GF-D8 (cell line): ENCODE data around the gene SMPD4.
"Not testable (repeated sequence)": the region's sequence is repeated elsewhere in the genome, so short reads cannot be mapped to it uniquely, and the experiment has no call there.

Experiments used
- DNase-seq: peaks from one replicate; lab custom pipeline; 2025; lab: John Stamatoyannopoulos, UW

SMPD4 gene, protein sequence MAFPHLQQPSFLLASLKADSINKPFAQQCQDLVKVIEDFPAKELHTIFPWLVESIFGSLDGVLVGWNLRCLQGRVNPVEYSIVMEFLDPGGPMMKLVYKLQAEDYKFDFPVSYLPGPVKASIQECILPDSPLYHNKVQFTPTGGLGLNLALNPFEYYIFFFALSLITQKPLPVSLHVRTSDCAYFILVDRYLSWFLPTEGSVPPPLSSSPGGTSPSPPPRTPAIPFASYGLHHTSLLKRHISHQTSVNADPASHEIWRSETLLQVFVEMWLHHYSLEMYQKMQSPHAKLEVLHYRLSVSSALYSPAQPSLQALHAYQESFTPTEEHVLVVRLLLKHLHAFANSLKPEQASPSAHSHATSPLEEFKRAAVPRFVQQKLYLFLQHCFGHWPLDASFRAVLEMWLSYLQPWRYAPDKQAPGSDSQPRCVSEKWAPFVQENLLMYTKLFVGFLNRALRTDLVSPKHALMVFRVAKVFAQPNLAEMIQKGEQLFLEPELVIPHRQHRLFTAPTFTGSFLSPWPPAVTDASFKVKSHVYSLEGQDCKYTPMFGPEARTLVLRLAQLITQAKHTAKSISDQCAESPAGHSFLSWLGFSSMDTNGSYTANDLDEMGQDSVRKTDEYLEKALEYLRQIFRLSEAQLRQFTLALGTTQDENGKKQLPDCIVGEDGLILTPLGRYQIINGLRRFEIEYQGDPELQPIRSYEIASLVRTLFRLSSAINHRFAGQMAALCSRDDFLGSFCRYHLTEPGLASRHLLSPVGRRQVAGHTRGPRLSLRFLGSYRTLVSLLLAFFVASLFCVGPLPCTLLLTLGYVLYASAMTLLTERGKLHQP

DNA sequence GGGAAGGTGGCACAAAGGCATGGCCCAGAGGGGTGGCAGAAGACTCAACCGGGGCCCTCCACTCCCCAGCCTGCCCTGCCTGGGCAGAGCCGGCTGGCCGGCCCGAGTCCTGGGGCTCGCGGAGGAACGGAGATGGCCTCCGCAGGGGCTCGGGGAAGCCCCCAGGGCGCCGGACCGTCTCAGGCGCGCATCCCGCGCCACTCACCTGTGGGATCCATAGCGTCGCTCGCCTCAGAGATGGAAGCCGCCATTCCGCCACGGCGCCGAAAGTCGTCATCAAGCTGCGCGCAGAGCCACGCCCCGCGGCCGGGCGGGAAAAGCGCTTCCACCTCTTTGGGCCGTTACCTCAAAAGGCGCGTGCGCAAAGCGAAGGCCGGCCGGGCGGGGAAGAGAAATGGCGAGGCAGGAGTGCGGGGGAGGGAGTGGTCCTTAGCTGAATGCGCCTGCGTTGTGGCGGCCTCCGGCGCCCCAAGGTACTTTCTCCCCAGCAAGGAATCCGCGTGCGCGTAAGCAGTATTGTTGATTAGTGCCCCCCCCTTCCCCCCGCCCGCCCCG is at the start of gene SMPD4:
Gene SMPD4 (minus strand): TSS at position 278 of the 555 bp plus-strand sequence. CDS start 5,010 bp downstream, outside the sequence.
- peak; percentile 78 for DNase-seq

GRCh38 chr2:130230907-130231306 is 49.5 kb upstream of the SMPD4 start:
- not testable (repeated sequence) for DNase-seq

GRCh38 chr2:130230376-130230775 is 49.0 kb upstream of the SMPD4 start:
- not testable (repeated sequence) for DNase-seq

DNA sequence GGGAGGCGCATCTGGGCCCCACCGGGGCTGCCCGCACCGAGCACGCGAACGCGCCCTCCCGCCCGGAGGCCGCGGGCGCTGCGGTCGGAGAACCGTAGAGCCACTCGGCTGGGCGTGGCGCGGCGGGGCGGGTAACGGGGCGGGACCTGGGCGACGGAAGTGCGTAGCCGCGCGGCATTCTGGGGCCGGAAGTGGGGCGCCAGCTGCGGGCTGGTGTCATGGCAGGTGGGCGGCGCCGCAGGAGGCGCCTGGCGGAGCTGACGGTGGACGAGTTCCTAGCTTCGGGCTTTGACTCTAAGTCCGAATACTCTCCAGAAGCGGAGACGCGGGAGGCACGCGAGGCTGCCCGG is 47.7 kb upstream of the SMPD4 start:
- not testable (repeated sequence) for DNase-seq

DNA sequence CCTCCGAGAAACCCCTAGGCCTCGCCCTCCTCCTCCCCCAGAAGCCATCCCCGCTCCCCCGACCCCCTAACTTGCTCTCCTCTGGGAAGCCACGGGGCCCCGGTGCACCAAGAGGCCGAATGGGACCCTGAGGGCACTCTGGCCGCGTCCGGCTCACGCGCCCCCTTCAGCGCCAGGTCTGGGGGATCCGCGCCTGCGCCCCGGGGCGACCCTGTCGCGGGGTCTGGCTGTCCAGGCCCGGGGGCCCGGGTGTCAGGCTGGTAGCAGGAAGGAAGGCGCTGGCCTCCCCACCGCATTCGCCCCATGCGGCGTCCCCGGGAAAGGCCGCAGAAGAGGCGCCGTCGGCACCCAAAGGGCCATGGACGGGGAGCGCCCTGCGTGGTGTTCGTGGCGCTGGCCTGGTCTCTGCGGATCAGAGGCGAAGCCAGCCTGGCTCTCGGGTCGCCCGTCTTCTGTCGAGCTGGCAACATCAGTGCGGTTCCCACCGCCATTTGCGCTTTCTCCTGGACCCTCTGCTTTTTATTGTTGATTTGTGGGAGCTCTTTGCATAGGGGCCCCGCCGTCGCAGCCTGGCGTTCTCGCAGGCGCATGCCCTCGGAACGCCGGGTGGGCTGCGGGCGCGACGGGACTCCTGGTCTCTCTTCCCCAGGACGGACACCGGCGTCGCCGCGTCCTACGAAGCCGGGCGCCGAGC is 47.2 kb upstream of the SMPD4 start:
- DNase-seq, result not testable (repeated sequence)

GRCh38 chr2:130228005-130228404 is 46.6 kb upstream of the SMPD4 start:
- not testable (repeated sequence) for DNase-seq

DNA sequence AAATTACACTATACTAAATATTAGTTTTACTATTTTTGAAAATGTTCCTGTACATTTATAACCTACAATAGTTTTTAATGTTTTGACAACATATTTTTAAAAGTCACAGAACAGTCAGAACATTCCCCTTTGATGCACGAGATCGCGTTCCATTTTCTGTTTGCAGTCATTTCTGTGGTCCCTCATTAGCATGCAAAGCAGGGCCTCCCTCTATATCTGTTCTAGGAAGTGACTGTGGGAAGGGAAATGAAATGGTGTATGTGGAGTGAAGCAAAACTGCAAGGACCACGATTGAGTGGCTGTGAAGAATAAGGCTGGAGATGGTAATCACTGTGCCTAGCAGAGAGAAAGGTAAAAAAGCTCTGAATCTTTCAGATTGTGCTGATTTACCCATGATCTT is 41.1 kb upstream of the SMPD4 start:
- DNase-seq, result not testable (repeated sequence)

GRCh38 chr2:130220505-130220904 is 39.1 kb upstream of the SMPD4 start:
- not testable (repeated sequence) for DNase-seq

DNA sequence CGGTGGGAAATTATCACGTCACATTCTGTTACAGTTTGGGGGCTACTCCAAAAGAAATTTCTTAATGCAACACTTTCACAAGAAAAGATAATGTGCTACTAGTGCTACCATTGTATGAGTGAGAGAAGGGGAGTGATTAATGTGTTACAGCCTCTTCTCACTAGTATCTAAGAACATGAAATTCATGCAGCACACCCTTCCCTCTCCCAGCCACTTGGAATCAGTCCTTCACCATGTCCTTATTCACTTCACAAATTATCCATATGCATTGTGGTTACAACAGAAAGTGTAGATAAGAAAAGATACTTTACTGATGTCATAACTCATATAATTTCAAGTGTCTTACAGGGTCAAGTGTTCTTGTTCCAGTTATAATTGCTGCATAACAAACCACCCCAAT is 37.7 kb upstream of the SMPD4 start:
- not testable (repeated sequence) for DNase-seq

DNA sequence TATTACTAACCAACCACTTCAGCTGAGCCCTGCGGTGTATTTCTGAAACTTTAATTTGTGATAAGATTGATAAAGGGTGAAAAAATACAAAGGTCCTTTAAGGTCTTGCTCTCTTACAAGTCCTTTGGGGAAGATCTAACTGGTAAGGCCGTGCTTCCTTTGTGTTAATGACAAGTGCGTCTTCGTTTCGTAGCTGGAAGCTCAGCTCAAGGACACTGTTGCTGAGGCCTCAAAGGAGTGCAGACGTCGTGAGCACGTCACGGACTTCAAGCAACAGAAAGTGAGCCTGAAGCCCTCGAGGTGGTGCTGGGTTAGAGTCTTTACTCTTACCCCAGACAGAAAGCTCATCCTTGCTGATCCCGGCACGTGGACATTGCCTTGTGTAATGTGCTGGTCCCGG is 25.6 kb upstream of the SMPD4 start:
- not testable (repeated sequence) for DNase-seq

DNA sequence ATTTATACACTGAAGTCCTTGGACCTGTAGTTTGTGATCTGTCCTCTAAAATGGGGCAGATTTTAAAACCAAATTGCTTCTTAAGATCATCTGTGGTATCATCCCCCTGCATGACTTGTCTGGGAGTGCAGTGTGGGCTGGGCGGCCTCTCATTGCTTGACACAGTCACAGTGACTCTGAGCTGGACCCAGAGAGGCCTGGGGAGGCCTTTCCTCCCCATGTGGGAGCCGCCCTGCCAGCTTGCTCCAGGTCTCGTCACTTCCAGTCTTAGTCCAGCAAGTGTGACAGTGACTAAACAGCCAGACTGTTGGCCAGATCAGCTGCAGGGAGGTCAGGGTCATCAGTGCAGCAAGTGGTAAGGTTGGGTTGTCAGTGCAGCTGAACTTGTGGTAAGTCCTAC is 21.7 kb upstream of the SMPD4 start:
- not testable (repeated sequence) for DNase-seq

- DNase-seq, result not testable (repeated sequence)
Measured at GRCh38 chr2:130202518-130202917, 21.1 kb upstream of the SMPD4 start.

DNA sequence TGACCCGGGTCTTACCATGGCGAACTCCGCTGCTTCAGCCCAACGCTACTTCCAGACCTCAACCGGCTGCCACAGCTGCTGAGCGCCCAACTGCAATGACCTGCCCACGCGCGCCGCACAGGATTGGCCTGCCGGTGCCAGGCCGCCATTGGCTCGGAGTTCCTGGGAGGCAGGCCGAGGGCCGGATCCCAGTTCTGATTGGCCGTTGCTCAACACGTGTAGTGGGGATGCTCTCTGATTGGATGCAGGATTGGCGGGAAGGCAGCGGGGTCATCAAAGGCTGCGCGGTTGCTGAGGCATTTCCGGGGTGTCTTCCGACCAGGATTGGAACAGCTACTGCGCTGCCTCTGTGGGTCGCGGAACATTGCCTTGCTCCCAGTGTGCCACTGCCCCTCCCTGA is 16.9 kb upstream of the SMPD4 start, which contains the start of gene TUBA3E:
Gene TUBA3E (minus strand): TSS at position 97 of the 400 bp plus-strand sequence. CDS start 79 bp downstream, at position 18.
- DNase-seq, result no peak

GRCh38 chr2:130196052-130196451 is 14.7 kb upstream of the SMPD4 start:
- DNase-seq, result not testable (repeated sequence)

DNA sequence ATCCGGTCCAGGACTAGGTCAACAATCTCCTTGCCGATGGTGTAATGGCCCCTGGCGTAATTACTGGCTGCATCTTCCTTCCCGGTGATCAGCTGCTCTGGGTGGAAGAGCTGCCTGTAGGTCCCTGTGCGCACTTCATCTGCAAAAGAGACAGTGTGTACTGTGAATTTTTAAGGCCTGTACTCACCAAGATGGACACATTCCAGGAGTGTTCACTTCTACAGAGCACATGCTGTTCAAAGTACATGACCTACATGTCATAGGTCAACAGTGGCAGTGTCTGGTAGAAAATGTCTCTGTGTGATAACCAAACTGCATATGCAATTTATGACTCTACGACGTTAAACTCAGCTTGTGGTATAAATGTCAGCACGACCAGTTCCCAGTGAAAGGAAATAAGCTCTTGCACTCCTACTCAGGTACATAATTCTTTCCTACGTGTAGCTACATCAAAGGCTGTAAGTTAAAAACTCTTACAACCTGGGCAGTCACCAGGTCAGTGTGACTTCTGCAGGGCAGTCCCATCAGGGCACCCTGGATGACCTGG is 13.8 kb upstream of the SMPD4 start:
- DNase-seq, result not testable (repeated sequence)

DNA sequence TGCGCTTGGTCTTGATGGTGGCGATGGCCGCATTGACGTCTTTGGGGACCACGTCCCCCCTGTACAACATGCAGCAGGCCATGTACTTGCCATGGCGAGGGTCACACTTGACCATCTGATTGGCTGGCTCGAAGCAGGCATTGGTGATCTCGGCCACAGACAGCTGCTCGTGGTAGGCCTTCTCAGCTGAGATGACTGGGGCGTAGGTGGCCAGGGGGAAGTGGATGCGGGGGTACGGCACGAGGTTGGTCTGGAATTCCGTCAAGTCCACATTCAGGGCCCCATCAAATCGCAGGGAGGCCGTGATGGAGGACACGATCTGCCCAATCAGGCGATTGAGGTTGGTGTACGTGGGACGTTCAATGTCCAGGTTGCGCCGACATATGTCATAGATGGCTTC is 12.4 kb upstream of the SMPD4 start:
- DNase-seq, result not testable (repeated sequence)

GRCh38 chr2:130192451-130192850 is 11.0 kb upstream of the SMPD4 start:
- DNase-seq, result not testable (repeated sequence)

DNA sequence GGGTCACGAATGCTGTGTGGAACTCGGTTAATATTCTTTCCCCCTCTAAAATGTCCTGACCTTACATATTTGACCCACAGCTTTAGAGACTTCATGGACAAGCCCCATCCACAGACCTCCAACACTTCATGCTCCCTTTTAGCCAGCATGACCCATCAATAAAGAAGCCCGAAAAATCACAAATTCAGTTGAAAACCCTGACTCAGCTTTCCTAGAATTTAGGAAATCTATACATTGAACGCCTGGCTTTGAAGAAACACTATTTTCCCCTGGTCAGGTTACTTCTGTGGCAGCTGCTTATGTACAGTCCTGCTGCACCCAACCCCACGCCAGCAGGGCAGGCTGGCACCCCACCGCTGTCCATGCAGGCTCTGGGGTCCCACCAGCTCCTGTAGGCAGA is 9.9 kb upstream of the SMPD4 start:
- not testable (repeated sequence) for DNase-seq

- DNase-seq, result no peak
Measured at GRCh38 chr2:130190237-130190636, 8.8 kb upstream of the SMPD4 start.

GRCh38 chr2:130188958-130189357 is 7.6 kb upstream of the SMPD4 start:
- DNase-seq, result not testable (repeated sequence)
